ENCODE measurements around the gene DBN1. TPM values are rescaled to one million over a fixed set of nuclear protein-coding genes. Genes with fewer than 3 reads are reported as not detected.

The DBN1 gene
- total RNA-seq, 4 donors from 2014 or later: 89.8 to 139 (median 111) TPM

GRCh38 chr5:177469750-177470525 lies 3.5 kb downstream of the DBN1 start:
- TF ChIP-seq POLR2A (IDR thresholded peaks at IDR 0.05) (no peak), EP300 (IDR thresholded peaks at IDR 0.05) (no peak)
- TF ChIP-seq, protein P1, sequence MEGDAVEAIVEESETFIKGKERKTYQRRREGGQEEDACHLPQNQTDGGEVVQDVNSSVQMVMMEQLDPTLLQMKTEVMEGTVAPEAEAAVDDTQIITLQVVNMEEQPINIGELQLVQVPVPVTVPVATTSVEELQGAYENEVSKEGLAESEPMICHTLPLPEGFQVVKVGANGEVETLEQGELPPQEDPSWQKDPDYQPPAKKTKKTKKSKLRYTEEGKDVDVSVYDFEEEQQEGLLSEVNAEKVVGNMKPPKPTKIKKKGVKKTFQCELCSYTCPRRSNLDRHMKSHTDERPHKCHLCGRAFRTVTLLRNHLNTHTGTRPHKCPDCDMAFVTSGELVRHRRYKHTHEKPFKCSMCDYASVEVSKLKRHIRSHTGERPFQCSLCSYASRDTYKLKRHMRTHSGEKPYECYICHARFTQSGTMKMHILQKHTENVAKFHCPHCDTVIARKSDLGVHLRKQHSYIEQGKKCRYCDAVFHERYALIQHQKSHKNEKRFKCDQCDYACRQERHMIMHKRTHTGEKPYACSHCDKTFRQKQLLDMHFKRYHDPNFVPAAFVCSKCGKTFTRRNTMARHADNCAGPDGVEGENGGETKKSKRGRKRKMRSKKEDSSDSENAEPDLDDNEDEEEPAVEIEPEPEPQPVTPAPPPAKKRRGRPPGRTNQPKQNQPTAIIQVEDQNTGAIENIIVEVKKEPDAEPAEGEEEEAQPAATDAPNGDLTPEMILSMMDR (IDR thresholded peaks at IDR 0.05): no peak
- Histone ChIP-seq H3K27me3 (no peaks in the 10 kb centered on the region), H3K4me3 (no peak overlapping the region), H3K9me3 (peaks cover 0 to 5% (median 0%) of the 10 kb centered on the region in 4 donors), H3K27ac (peak overlapping the region in 3 of 4 donors; percentile 14 to 97 (median 93)), H3K4me1 (peaks cover 0 to 58% (median 23%) of the 10 kb centered on the region in 4 donors), H3K36me3 (peaks cover 0 to 36% (median 4%) of the 10 kb centered on the region in 3 donors)
- DNase-seq (ENCODE audit: low spot score in 2 of 2): no peak
- WGBS, 2 donors: 56 to 61% methylated on average over 7 to 8 of the region's 8 CpGs

GRCh38 chr5:177468685-177469628 lies 4.5 kb downstream of the DBN1 start:
- peak overlapping the region in 3 of 4 donors; percentile 14 to 97 (median 93) for H3K27ac ChIP-seq

GRCh38 chr5:177468329-177468684 lies 5.1 kb downstream of the DBN1 start:
- peak overlapping the region in 1 of 4 donors; percentile 97 for H3K27ac ChIP-seq
- TF ChIP-seq POLR2A (IDR thresholded peaks at IDR 0.05) (no peak), EP300 (IDR thresholded peaks at IDR 0.05) (no peak)
- TF ChIP-seq, protein P1 (IDR thresholded peaks at IDR 0.05): no peak
- no peak for DNase-seq (ENCODE audit: low spot score in 2 of 2)
- peaks cover 0 to 44% (median 23%) of the 10 kb centered on the region in 4 donors for H3K4me1 ChIP-seq
- no peak overlapping the region for H3K4me3 ChIP-seq
- peaks cover 0 to 50% (median 4%) of the 10 kb centered on the region in 3 donors for H3K36me3 ChIP-seq
- 85 to 94% methylated on average over 2 of the region's 2 CpGs for whole genome bisulfite sequencing, 2 donors
- H3K27me3 ChIP-seq: no peaks in the 10 kb centered on the region
- H3K9me3 ChIP-seq: peaks cover 0 to 6% (median 0%) of the 10 kb centered on the region in 4 donors

More at GRCh38 chr5:177468685-177469628, 4.5 kb downstream of the DBN1 start:
- 47 to 50% methylated on average over 23 to 25 of the region's 25 CpGs for WGBS, 2 donors
- TF ChIP-seq EP300 (IDR thresholded peaks at IDR 0.05): no peak
- TF ChIP-seq POLR2A (IDR thresholded peaks at IDR 0.05): no peak
- TF ChIP-seq, protein P1 (IDR thresholded peaks at IDR 0.05): no peak
- Histone ChIP-seq H3K36me3 (peaks cover 0 to 43% (median 4%) of the 10 kb centered on the region in 3 donors), H3K4me1 (peaks cover 0 to 48% (median 23%) of the 10 kb centered on the region in 4 donors), H3K9me3 (peaks cover 0 to 6% (median 0%) of the 10 kb centered on the region in 4 donors), H3K27me3 (no peaks in the 10 kb centered on the region), H3K4me3 (no peak overlapping the region)
- DNase-seq (ENCODE audit: low spot score in 2 of 2): no peak

DNA sequence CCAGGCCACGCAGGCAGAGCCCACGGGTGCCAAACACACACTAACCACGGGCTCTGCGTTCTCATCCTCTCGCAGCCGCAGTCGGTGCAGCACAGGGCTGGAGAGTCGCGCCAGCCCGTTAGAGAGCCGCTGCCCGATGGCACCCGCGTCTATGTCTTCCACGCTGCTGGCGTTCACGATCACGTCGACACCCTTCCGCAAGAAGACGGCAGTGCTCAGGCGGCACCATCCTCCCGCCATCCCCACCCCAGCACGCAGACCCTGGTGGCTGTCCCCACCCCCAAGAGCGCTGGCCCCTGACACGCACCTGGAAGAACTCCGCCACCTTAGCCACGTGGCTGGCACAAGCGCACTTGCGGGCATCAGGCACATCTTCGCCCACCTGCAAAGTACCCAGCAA lies 6.0 kb downstream of the DBN1 start:
- peaks cover 0 to 6% (median 0%) of the 10 kb centered on the region in 4 donors for H3K9me3 ChIP-seq
- WGBS, 2 donors: 95 to 96% methylated on average over 30 of the region's 31 CpGs
- DNase-seq (ENCODE audit: low spot score in 2 of 2): no peak
- H3K36me3 ChIP-seq: peaks cover 0 to 57% (median 4%) of the 10 kb centered on the region in 3 donors
- TF ChIP-seq EP300 (IDR thresholded peaks at IDR 0.05) (no peak), POLR2A (IDR thresholded peaks at IDR 0.05) (no peak)
- TF ChIP-seq, protein P1 (IDR thresholded peaks at IDR 0.05): no peak
- H3K27ac ChIP-seq: no peak overlapping the region
- H3K4me3 ChIP-seq: no peak overlapping the region
- H3K27me3 ChIP-seq: no peaks in the 10 kb centered on the region
- H3K4me1 ChIP-seq: peaks cover 0 to 40% (median 20%) of the 10 kb centered on the region in 4 donors

All from tibial nerve (tissue), 4 donors.